Upper lobe of left lung (tissue), 4 donors: ENCODE results near the gene GALK1.

Experiments used
- EP300 ChIP-seq, 4 donors: sonication (generic); formaldehyde crosslinking; IDR thresholded peaks; one replicate each; pipeline ENCODE4 v1.5.1; 2017; ENCODE audit warnings: antibody characterized with exemption in 4 of 4, control low read depth in 2 of 4
- POLR2A ChIP-seq, 4 donors: fragments of 450-650 bp; IDR thresholded peaks; one replicate each; pipeline ENCODE4 v1.5.1; 2016 to 2017; ENCODE audit warnings: antibody characterized with exemption in 4 of 4, mild to moderate bottlenecking in 2 of 4
- POLR2AphosphoS5 ChIP-seq, 2 donors: sonication (generic); formaldehyde crosslinking; IDR thresholded peaks; one replicate each; pipeline ENCODE4 v1.5.1; 2017; ENCODE audit warnings: antibody characterized with exemption in 2 of 2
- TF ChIP-seq, protein P1 (sequence below), 6 experiments: fragments of 450-650 bp in 4 of 6; fragments of 200-600 bp in 2 of 6; sonication (generic) in 2 of 6; IDR thresholded peaks; one replicate each; pipeline ENCODE4 v1.5.1; 2016 to 2019; ENCODE audit warnings: antibody characterized with exemption in 6 of 6

DNA sequence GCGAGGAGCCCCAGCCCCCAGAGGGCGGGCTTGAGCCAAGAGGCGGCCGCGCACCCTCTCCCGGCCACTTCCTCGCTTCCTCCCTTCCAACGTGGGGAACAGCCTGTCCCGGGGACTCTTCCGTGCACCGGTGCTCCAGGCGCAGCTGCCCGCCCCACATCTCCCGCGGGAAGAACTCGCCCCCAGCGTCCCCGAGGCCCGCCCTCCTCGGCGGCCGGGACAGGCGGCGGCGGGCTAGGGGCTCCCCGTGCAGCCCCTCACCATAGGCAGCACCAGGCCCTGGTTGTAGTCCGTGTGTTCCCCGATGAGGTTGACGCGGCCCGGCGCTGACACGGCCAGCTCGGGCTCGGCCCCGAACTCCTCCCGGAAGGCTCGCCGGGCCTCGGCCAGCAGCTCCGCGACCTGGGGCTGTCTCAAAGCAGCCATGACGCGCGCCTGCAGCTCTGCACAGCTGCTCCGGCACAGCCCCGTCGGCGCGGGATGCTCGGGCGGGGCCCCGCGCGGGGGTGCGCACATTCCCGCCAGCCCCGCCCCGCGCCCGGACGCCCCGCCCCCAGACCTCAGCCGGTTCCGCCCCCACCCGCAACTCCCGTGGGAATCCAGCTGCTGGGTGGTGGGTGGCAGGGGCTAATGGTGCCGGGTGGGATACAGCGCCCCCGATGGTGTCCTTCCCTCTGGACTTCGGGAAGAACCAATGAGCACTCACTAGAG lies at the start of gene GALK1:
- TF ChIP-seq, protein P1, sequence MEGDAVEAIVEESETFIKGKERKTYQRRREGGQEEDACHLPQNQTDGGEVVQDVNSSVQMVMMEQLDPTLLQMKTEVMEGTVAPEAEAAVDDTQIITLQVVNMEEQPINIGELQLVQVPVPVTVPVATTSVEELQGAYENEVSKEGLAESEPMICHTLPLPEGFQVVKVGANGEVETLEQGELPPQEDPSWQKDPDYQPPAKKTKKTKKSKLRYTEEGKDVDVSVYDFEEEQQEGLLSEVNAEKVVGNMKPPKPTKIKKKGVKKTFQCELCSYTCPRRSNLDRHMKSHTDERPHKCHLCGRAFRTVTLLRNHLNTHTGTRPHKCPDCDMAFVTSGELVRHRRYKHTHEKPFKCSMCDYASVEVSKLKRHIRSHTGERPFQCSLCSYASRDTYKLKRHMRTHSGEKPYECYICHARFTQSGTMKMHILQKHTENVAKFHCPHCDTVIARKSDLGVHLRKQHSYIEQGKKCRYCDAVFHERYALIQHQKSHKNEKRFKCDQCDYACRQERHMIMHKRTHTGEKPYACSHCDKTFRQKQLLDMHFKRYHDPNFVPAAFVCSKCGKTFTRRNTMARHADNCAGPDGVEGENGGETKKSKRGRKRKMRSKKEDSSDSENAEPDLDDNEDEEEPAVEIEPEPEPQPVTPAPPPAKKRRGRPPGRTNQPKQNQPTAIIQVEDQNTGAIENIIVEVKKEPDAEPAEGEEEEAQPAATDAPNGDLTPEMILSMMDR (IDR thresholded peaks at IDR 0.05), result peak in 5 of 6 experiments; percentile 58 to 93 (median 67)
- TF ChIP-seq POLR2AphosphoS5 (IDR thresholded peaks at IDR 0.05) (peak; percentile 45 to 65), POLR2A (IDR thresholded peaks at IDR 0.05) (peak in 2 of 4 donors; percentile 64 to 76), EP300 (IDR thresholded peaks at IDR 0.05) (peak in 1 of 4 donors; percentile 38)
